B cell (primary cell): ENCODE measurements around the gene CSNK2B. TPM values are rescaled to one million over a fixed set of nuclear protein-coding genes. Genes with fewer than 3 reads are reported as not detected.

Experiments used
- ATAC-seq: fragments of 200-7000 bp; cut with Tn5 transposase; one replicate; pipeline ENCODE4 v1.10.0; 2021; ENCODE audit warnings: low read depth, mild to moderate bottlenecking, moderate number of reproducible peaks, moderate library complexity
- CTCF ChIA-PET: fragments of 350-600 bp; sonication (Branson Sonifier 250); formaldehyde crosslinking; loops from one replicate; lab custom pipeline; 2021; ENCODE audit warnings: antibody characterized with exemption, inconsistent platforms; lab: Charles Lee
- POLR2A ChIA-PET: fragments of 350-600 bp; sonication (Branson Sonifier 250); formaldehyde crosslinking; loops from one replicate; lab custom pipeline; 2021; ENCODE audit warnings: antibody characterized with exemption; lab: Charles Lee
- DNase-seq: peaks from one replicate; pipeline ENCODE4 v3.0.0; 2013
- H2AFZ ChIP-seq: 2 replicates; pipeline ENCODE4 v1.6.1; 2012; ENCODE audit warnings: mild to moderate bottlenecking, low read depth, low read length; ENCODE audit not compliant: insufficient read depth, poor library complexity, severe bottlenecking
- H3K27ac ChIP-seq, 2 donors: 1 replicate in 1 of 2; 2 replicates in 1 of 2; pipeline ENCODE4 v1.5.1; 2012 to 2013; ENCODE audit warnings: low read length in 2 of 2, mild to moderate bottlenecking in 2 of 2, moderate library complexity in 1 of 2
- H3K27me3 ChIP-seq, 4 experiments: fragments of 200-600 bp in 1 of 4; sonication (generic) in 1 of 4; replicated peaks in 1 of 4; 1 replicate in 2 of 4; 2 replicates in 2 of 4; pipeline versions ENCODE4 v1.6.1 to v1.7.0; 2013 to 2016; ENCODE audit warnings: low read length in 3 of 4, mild to moderate bottlenecking in 2 of 4, mixed read lengths in 1 of 4, moderate library complexity in 1 of 4; ENCODE audit not compliant: insufficient read depth in 4 of 4, control insufficient read depth in 3 of 4; ENCODE audit errors: control extremely low read depth in 1 of 4
- H3K36me3 ChIP-seq, 2 experiments: replicated peaks in 1 of 2; 1 replicate in 1 of 2; 2 replicates in 1 of 2; pipeline versions ENCODE4 v1.6.1 to v1.7.1; 2013; ENCODE audit warnings: low read length in 1 of 2; ENCODE audit not compliant: insufficient read depth in 2 of 2, control insufficient read depth in 1 of 2; ENCODE audit errors: control extremely low read depth in 1 of 2, extremely low read depth in 1 of 2
- H3K4me1 ChIP-seq, 2 donors: fragments of 200-600 bp in 1 of 2; sonication (generic) in 1 of 2; 1 replicate in 1 of 2; 2 replicates in 1 of 2; pipeline versions ENCODE4 v1.5.1 to v1.6.1; 2013 to 2017; ENCODE audit warnings: low read length in 2 of 2; ENCODE audit not compliant: control insufficient read depth in 2 of 2, insufficient read depth in 2 of 2
- H3K4me2 ChIP-seq: replicated peaks from 2 replicates; pipeline ENCODE3; 2012; ENCODE audit warnings: mild to moderate bottlenecking, low read depth, low read length; ENCODE audit not compliant: poor library complexity, severe bottlenecking
- H3K4me3 ChIP-seq, 5 experiments: fragments of 200-600 bp in 1 of 5; sonication (generic) in 1 of 5; 1 replicate in 3 of 5; 2 replicates in 2 of 5; pipeline versions ENCODE4 v1.5.1 to v1.7.0; 2011 to 2016; ENCODE audit warnings: low read length in 4 of 5, mild to moderate bottlenecking in 4 of 5, low read depth in 2 of 5, control low read depth in 1 of 5, moderate library complexity in 1 of 5; ENCODE audit not compliant: insufficient read depth in 1 of 5; ENCODE audit errors: control extremely low read depth in 1 of 5, extremely low read depth in 1 of 5
- H3K79me2 ChIP-seq: fragments of 200-600 bp; sonication (generic); one replicate; pipeline ENCODE4 v1.6.0; 2016; ENCODE audit warnings: low read length; ENCODE audit not compliant: control insufficient read depth, insufficient read depth
- H3K9ac ChIP-seq: fragments of 200-600 bp; sonication (generic); 2 replicates; pipeline ENCODE4 v1.6.1; 2017; ENCODE audit warnings: mild to moderate bottlenecking, low read length, moderate library complexity
- H3K9me3 ChIP-seq, 3 donors: one replicate each; pipeline versions ENCODE4 v1.6.1 to v1.7.1; 2013; ENCODE audit warnings: low read length in 2 of 3; ENCODE audit not compliant: control insufficient read depth in 2 of 3, insufficient read depth in 1 of 3; ENCODE audit errors: control extremely low read depth in 1 of 3
- H4K20me1 ChIP-seq: 2 replicates; pipeline ENCODE4 v1.6.0; 2012; ENCODE audit warnings: mild to moderate bottlenecking, low read length; ENCODE audit not compliant: insufficient read depth, control insufficient read depth, poor library complexity, severe bottlenecking
- H3K27ac Mint-ChIP-seq: one replicate; pipeline ENCODE4 v1.8.0; 2021; ENCODE audit warnings: mixed read lengths
- H3K27me3 Mint-ChIP-seq: one replicate; pipeline ENCODE4 v1.8.0; 2021; ENCODE audit warnings: mixed read lengths
- H3K4me1 Mint-ChIP-seq: one replicate; pipeline ENCODE4 v1.8.0; 2021; ENCODE audit warnings: mixed read lengths
- H3K4me3 Mint-ChIP-seq: one replicate; pipeline ENCODE4 v1.8.0; 2021; ENCODE audit warnings: mixed read lengths
- H3K9me3 Mint-ChIP-seq: one replicate; pipeline ENCODE4 v1.8.0; 2022; ENCODE audit warnings: mixed read lengths; ENCODE audit not compliant: insufficient read depth
- CTCF ChIP-seq: fragments of 200-600 bp; IDR thresholded peaks from one replicate; pipeline ENCODE4 v1.8.0; 2022; ENCODE audit warnings: antibody characterized with exemption, mild to moderate bottlenecking
- EZH2 ChIP-seq: IDR thresholded peaks from 2 replicates; pipeline ENCODE4 v1.6.1; 2012; ENCODE audit warnings: borderline replicate concordance, low read depth, mild to moderate bottlenecking, moderate library complexity, low read length; ENCODE audit not compliant: insufficient read depth, poor library complexity, severe bottlenecking
- WGBS: methylation state at CpG from one replicate; pipeline ENCODE4 v1.1.5; 2013; ENCODE audit warnings: missing lambda C conversion rate; ENCODE audit not compliant: insufficient coverage; 5-methylcytosine and 5-hydroxymethylcytosine counted together
- intact Hi-C: fragments of 100-400 bp; cut with micrococcal nuclease; formaldehyde crosslinking; loops from one replicate; pipeline ENCODE4 v1.10.0; 2022
- polyA plus RNA-seq: library from polyadenylated mRNA; depleted of rRNA; stranded (reverse); fragments of >200 nt; gene quantifications from 2 replicates; pipeline ENCODE4 v1.2.3, GENCODE V29; 2012
- total RNA-seq, 2 donors: library from RNA; stranded (reverse); fragments of 120-200 nt in 1 of 2; gene quantifications; 1 replicate in 1 of 2; 2 replicates in 1 of 2; pipeline versions ENCODE4 v1.2.3 to v1.2.4, GENCODE V29; 2013 to 2022

CSNK2B gene
- total and polyA plus RNA-seq, 2 donors (not counting 1 experiment from before 2014, with no cell fraction given) = 142 to 146 TPM

DNA sequence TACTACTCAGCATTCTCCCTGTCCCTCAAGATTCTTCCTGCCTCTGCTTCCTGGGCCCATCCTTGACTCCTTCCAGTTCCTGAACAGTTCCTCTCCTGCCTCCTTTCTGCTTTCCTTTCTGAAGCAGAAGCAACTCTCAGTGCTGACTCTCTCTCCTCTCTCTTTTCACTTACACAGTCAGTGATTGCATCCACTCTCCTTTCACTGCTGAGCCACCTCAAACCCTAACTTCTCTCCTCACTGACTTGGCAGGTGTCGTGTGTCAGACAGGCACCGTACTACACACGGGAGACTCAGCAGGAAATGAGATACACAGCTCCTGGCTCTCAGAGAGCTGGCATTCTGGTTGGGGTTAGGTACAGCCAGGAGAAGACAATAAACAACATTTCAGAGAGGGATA, 31.7 kb downstream of the CSNK2B start:
- no peaks in the 10 kb centered on the region for H3K9me3 Mint-ChIP-seq
- no peaks in the 10 kb centered on the region for H4K20me1 ChIP-seq
- H3K27me3 ChIP-seq = no peaks in the 10 kb centered on the region
- TF ChIP-seq EZH2 (no peak), CTCF (no peak)
- peaks cover 14 to 19% of the 10 kb centered on the region in 2 donors for H3K4me1 ChIP-seq
- no peak overlapping the region for H3K9ac ChIP-seq
- no peak overlapping the region for H3K4me2 ChIP-seq
- no peak overlapping the region for H3K4me3 ChIP-seq
- no peaks in the 10 kb centered on the region for H3K9me3 ChIP-seq
- no peak overlapping the region for H3K27ac ChIP-seq
- peak overlapping the region; percentile 21 for H3K27ac Mint-ChIP-seq
- CTCF ChIA-PET = interaction anchor here (0.6 kb wide), 1 partner anchor 562 kb away, joined by 3 read pairs; no protein-coding TSS in a partner anchor
- H3K4me3 Mint-ChIP-seq = no peak overlapping the region
- H3K36me3 ChIP-seq = peaks cover 0 to 66% of the 10 kb centered on the region in 2 experiments
- no peaks in the 10 kb centered on the region for H3K27me3 Mint-ChIP-seq
- no CpG with 5 or more reads among the region's 3 CpGs for WGBS
- intact Hi-C loops = no loop called here
- no peak overlapping the region for H2AFZ ChIP-seq
- H3K79me2 ChIP-seq = peaks cover 37% of the 10 kb centered on the region
- POLR2A ChIA-PET = no interaction called here
- peaks cover 24% of the 10 kb centered on the region for H3K4me1 Mint-ChIP-seq
- DNase-seq (no peak), ATAC-seq (no peak)

GRCh38 chr6:31700740-31701401, 35.0 kb downstream of the CSNK2B start:
- ATAC-seq (no peak), DNase-seq (no peak)
- Histone ChIP-seq H3K79me2 (peaks cover 42% of the 10 kb centered on the region), H3K36me3 (peaks cover 0 to 42% of the 10 kb centered on the region in 2 experiments), H3K27me3 (no peaks in the 10 kb centered on the region), H4K20me1 (no peaks in the 10 kb centered on the region), H3K4me2 (peak overlapping the region; percentile 75), H3K27ac (no peak overlapping the region), H3K9me3 (no peaks in the 10 kb centered on the region), H3K4me3 (no peak overlapping the region), H2AFZ (no peak overlapping the region), H3K4me1 (peaks cover 20 to 28% of the 10 kb centered on the region in 2 donors), H3K9ac (no peak overlapping the region)
- WGBS = 100% methylated on average over 1 of the region's 5 CpGs
- TF ChIP-seq EZH2 (no peak), CTCF (no peak)
- peak overlapping the region; percentile 28 for H3K27ac Mint-ChIP-seq
- ChIA-PET POLR2A (no interaction called here), CTCF (interaction anchor here (1.2 kb wide), 1 partner anchor 102 kb away, joined by 4 read pairs; no protein-coding TSS in a partner anchor)
- no peaks in the 10 kb centered on the region for H3K9me3 Mint-ChIP-seq
- no peaks in the 10 kb centered on the region for H3K27me3 Mint-ChIP-seq
- H3K4me1 Mint-ChIP-seq = peaks cover 32% of the 10 kb centered on the region
- peak overlapping the region; percentile 98 for H3K4me3 Mint-ChIP-seq
- intact Hi-C loops = loop anchor here (5.0 kb wide), 1 partner anchor 34 kb away; the partner anchor contains the start of genes CSNK2B and LY6G5B
